Left kidney (tissue), 2 donors: ENCODE measurements around the gene TMEM17. TPM values are rescaled to one million over a fixed set of nuclear protein-coding genes. Genes with fewer than 3 reads are reported as not detected.

Experiments
- DNase-seq: peaks from one replicate; pipeline ENCODE4 v3.0.0-alpha.2; 2013
- polyA plus RNA-seq: library from polyadenylated mRNA; unstranded; fragments of 120-200 nt; gene quantifications from one replicate; pipeline ENCODE4 v1.2.1, GENCODE V29; 2013; ENCODE audit not compliant: insufficient read length

The TMEM17 gene
- polyA plus RNA-seq, 1 donor, result 6.8 TPM

DNA sequence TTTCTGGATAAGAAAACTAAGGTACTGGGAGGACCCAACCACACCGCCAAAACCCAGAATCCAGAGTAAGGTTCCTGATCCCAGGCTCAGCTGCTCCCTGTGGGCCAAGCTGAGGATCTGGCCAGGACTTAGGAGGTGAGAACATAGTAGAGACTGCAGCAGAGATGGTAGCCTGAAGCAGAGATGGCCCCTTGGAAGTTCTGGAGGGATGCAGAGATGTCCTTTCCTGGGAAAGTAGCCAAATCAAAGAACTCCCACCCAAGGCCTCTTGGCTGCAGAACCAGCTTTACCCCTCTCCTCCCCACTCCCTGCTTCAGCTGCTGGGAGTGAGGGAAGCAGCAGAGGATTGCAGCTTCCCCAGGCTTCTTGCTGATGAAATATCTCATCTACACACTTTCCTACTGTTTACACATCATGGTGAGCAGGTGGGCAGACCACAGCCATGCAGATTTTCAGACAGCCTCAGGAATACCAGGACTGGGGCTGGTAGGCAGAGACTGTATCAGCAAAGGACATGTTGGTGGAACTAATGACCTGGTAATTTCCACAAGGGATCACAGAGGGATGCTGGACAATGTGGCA is 32.7 kb downstream of the TMEM17 start:
- no peak for DNase-seq

DNA sequence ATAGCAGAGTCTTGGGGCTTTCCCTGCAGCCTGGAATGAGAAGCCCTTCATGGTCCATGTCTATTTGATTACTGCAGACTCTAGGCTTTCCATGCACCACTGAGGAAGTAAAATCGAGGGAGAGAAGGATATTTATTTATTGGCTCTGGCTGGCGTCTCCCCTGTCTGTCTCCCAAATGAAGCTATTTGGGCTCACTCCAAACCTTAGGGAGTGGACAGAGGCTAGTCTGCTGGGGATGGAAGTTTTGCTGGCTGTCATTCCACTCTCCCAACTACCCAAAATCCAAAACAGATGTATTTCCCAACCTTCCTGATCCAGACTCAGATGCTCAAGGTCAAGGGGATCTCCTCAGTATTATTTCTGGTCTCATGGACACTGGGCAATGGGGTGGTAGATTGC is 33.7 kb downstream of the TMEM17 start:
- DNase-seq, result no peak

DNA sequence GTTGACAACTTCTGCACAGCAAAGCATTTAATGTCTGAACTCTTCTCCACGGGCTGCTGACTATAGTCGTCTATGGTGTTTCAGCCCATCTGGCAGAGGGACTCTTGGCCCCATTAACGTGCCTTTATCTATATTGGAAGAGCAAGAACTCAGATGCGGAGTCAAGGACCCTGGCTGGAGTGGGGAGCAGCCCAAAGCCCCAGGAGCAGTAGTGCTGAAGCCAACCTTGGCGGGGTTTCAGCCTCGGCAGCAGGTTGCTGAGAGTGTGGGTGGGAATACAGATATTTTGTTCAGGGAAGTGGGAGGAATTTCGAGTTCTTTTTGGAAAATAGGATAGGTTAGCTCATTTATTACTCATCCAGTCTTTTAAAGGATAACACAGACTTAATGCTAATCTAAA is 34.2 kb downstream of the TMEM17 start:
- no peak for DNase-seq

DNA sequence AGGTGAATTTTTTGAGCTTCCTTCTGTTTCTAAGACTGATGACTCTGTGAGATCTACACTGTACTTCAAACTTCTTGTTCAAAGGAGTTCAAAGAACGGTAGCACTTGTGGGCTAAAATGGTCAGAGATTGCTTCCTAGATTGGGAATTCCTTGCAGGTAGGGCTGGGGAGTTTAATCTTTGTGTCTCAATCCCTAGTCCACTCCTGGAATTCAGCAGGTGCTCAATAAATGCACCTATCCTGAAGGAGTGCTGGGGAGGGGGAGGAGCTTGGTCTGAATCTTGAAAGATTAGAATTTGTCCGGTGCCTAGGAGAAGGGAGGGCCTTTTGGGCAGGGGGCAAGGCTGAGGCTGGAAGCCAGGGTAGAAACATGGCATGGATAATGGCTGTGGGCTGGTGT is 34.6 kb downstream of the TMEM17 start:
- DNase-seq, result no peak

- no peak for DNase-seq
These were observed 36.4 kb downstream of the TMEM17 start for GRCh38 chr2:62469548-62469947.

- DNase-seq, result no peak
These were observed 36.9 kb downstream of the TMEM17 start for GRCh38 chr2:62469114-62469513.

- DNase-seq, result no peak
These were observed 38.3 kb downstream of the TMEM17 start for GRCh38 chr2:62467475-62468321.

DNA sequence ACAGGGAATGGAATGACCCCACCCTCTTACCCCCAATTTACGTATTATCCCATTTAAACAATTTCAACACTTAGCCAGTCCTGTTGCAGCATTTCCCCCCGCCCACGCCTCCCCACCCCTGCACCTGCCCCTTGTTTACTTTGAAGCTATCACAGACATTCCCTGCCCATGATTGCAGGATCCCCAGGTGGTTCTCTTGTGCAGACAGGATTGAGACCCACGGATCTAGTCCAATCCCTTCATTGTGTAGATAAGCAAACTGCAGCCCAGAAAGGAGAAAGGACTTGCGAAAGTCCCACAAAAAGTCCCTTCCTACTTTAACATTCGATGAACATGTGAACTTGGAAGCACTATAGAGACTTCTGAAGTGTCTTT is 38.9 kb downstream of the TMEM17 start:
- DNase-seq, result no peak

DNA sequence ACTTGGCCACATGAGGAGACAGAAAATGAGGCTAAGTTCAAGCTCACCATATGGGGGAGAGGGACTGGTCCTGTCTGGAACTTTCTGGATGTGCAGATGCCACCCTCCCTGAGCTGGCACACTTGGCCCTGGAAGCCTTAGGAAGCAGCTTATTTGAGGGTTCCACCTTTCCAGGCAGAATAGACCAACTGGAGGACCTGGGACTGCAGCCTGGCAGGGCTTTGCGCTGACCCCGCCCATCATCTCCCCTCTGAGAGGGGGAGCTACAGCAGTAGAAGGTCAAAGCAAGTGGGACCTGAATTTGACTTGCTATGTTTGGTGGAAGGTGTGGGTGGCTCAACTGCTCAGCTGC is 39.5 kb downstream of the TMEM17 start:
- DNase-seq, result no peak

DNA sequence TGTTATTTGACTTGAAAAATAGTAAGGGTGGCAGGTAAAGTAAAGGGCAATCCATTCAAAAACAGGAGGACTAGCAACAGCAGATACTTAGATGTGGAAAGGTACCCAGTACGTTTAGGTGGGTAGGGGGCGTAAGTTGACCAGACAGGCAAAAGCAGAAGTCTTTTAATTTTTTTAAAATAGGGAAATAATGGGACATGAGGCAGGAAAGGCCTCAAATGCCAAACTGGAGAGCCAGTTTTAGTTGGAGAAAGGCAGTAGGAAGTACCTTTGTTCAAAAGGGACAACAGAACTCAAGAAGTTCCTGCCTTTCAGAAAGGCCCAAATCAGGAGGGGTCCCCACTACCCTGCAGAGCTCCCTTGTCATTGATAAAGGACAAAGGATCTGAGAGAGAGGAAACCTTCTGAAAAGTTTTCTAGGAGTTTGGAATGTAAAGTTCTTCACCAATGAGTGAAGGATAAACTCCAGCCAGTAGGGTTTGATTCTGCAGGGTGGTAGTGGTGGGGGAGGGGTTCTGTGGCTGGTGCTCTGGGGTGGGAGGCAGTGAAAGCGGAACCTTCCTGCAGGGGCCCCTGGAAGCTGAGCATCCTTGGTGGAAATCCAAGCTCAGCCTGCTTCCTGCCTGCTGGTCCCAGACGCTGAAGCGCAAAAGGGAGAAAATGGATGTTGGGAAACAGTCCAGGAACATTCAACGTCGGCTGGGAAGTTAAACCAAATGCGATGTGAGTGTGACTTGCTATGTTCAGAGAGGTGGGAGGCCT is 40.1 kb downstream of the TMEM17 start:
- DNase-seq, result no peak

DNA sequence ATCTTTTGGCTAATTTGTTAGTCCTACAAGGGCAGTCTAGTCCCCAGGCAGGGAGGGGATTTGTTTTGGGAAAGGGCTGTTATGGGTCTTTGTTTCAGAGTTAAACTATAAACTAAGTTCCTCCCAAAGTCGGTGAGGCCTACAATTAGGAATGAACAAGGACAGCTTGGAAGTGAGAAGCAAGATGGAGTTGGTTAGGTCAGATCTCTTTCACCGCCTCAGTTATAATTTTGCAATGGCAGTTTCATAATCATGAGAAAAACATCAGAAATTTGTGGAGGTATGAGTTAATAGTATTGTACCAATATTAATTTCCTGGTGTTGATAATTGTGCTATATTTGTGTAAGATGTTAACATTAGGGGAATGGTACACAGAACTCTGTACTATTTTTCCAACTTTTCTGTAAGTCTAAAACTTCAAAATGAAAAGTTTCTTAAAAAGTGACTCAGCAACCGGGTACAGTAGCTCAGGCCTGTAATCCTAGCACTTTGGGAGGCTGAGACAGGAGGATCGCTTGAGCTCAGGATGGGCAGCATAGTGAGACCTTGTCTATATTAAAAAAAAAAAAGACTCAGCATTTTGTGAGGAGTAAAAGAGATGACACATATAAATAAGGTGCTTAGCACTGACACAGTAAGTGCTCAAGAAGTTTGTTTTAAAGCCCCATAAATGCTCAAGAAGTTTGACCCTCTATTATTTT is 40.8 kb downstream of the TMEM17 start:
- no peak for DNase-seq

GRCh38 chr2:62464221-62465007 is 41.6 kb downstream of the TMEM17 start:
- DNase-seq, result no peak

DNA sequence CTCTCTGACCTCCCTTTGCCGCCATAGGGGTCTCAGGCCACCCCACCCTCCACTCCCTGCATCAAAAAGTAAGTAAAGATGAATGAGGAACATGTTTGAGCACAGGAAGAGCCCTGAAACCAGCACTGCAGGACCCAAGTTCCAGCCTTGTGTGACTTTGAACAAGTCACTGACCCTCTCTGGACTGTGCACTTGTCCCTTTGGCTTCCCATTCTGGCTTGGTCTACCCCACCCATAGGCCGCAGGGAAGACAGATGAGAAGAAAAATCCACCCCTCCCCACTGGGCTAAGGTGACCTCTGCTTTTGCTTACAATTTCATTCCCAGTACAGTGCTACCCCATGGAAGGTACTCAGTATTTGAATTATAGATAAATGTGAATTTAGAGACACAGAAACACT is 43.8 kb downstream of the TMEM17 start:
- DNase-seq, result no peak

DNA sequence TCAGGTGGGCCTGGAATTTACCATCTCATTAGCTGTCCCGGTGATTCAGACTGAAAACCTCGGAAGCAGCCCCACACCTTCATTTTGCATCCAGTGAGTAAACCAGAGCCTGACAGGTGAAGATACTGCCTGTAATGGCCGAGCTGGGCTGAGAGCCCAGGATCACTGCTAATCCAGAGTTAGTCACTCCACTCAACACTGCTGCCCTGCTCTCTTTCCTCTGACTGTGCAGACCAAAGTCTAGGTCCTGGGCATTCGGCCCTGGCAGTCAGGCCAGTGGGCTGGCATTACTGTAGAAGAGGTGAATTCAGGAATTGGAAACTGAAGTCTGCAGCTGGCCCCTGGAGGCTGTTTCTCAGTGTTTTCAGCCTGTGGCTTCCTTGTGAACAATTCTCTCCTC is 44.3 kb downstream of the TMEM17 start:
- no peak for DNase-seq

DNA sequence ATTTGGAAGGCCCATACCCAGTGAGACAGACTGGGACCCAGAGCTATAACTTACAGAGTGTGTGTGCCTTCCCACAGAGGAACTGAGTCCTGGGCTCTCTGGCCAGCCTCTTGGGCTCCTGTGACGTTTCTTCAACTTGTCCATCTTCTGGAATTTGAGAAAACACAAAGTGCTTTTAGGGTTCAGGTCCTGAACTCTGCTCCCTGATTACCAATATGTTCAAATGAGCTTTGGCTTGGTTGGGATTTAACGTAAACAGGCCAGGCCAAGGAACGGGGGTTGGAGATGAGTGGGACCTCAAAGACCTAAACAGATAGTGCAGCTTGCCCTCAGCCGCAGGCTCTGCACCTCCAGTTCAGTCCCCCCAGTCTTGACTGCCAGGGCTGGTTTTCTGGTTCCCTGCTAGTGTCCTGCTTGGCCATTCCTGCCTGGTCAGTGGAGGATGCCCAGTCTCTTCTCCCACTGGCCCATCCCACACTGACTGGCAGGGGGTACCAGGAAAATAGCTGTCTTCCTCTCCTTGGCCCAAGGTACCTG is 44.9 kb downstream of the TMEM17 start:
- no peak for DNase-seq

DNA sequence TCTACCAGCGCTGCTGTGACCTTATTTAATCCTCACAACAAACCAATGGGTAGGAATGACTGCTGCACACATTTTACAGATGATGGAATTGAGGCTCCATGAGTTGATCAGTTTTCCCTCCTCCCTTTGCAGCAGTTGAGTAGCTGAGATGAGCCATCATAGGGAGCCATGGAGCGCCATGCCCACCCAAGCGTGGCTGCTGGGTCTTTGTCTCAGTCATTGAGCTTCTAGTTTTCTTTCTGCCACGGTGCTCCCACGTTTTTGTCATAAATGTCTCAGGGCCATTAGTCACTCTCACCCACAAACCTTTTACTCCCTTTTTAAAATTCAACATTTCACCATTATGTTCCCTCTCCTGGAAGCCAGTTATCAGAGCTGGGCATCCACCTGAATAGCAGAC is 45.8 kb downstream of the TMEM17 start:
- no peak for DNase-seq

GRCh38 chr2:62459672-62460071 is 46.3 kb downstream of the TMEM17 start:
- no peak for DNase-seq

DNA sequence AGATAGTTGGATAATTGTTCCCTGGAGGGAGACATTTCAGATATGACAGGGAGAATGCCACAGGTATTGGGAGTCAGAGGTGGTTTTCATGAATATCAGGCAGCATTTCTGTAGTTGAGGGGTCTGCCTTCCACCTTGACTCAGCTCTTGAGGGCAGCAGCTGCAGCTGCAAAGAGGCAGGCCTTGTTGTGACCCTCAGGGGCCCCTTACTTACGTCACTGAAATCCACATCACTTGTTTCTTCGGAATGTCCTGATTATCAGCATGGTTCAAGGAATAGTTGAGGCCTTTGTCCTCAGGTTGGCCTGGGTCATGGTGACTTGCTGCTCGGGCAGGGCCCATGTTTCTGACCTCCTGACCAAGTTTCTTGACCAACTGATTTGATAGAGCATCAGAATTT is 46.9 kb downstream of the TMEM17 start:
- no peak for DNase-seq

- no peak for DNase-seq
These were observed 47.3 kb downstream of the TMEM17 start for GRCh38 chr2:62458671-62459081.

DNA sequence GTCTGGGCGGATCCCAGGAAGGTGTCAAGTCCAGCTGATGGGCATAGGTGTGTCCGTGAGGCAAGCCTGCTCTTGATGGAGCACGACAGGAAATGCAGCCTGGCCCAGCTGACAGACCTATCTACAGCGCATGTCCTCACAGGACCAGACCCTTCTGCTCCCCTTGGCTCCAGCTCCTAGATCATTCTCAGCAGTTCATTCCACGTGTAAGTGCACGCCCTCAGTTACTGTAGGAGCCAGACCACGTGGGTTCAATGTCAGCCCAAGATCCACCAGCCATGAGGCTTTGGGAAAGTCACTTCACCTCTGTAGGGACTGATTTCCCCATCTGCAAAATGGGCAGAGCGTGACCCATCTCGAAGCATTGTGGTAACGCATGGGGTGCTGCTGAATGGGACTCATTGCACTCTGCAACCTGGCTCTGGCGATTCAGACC is 47.8 kb downstream of the TMEM17 start:
- DNase-seq, result no peak

DNA sequence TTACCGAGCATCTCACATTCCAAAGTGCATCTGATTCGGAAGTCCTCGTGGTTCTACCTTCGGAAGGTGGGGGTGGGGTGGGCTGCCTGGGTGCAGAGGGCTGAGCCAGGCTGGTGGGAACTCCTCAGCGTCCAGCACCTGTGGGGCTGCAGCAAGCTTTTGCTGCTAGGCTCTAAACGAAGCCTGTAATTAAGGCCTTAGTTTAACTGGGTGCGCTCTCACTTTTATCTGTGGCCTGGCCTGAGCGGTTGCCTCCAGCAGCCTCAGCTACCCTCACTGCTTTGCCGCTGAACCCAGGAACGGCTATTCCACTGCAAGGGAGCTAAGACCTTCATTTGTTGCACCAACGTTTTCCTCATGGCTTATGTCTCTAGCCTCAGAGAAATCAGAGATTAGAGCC is 48.4 kb downstream of the TMEM17 start:
- no peak for DNase-seq
